ENCODE data around the gene INSR. TPM values are rescaled to one million over a fixed set of nuclear protein-coding genes. Genes with fewer than 3 reads are reported as not detected.

Gene INSR
- total RNA-seq, 2 donors from 2014 or later: 58.7 to 62.2 TPM

DNA sequence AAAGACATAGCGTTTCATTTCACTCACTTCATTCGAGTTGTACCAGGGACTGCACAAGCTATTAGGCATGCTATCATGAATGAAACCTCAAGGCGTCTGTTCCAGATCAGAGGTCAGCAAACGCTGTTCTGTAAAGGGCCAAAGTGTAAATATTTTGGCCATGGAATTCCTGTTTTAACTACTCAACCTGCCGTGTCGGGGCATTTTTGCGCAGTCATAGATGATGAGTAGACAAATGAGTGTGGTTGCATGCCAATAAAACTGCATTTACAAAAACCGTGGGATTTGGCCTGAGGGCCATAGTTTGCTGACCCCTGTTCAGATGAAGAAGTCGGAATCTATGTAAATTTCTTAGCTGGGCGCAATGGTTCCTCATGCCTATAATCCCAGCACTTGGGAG is 6.5 kb downstream of the INSR start:
- no peak for DNase-seq
- intact Hi-C loops (cut with DNase I): no loop called here
- TF ChIP-seq, protein P1, sequence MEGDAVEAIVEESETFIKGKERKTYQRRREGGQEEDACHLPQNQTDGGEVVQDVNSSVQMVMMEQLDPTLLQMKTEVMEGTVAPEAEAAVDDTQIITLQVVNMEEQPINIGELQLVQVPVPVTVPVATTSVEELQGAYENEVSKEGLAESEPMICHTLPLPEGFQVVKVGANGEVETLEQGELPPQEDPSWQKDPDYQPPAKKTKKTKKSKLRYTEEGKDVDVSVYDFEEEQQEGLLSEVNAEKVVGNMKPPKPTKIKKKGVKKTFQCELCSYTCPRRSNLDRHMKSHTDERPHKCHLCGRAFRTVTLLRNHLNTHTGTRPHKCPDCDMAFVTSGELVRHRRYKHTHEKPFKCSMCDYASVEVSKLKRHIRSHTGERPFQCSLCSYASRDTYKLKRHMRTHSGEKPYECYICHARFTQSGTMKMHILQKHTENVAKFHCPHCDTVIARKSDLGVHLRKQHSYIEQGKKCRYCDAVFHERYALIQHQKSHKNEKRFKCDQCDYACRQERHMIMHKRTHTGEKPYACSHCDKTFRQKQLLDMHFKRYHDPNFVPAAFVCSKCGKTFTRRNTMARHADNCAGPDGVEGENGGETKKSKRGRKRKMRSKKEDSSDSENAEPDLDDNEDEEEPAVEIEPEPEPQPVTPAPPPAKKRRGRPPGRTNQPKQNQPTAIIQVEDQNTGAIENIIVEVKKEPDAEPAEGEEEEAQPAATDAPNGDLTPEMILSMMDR (IDR thresholded peaks at IDR 0.05): no peak
- no peaks in the 10 kb centered on the region for H3K4me1 ChIP-seq
- no peaks in the 10 kb centered on the region for H3K36me3 ChIP-seq
- no peak overlapping the region for H3K27ac ChIP-seq
- no peaks in the 10 kb centered on the region for H3K27me3 ChIP-seq
- no peak overlapping the region for H3K9ac ChIP-seq (ENCODE audit: low read depth in 2 of 2, low read length in 2 of 2)
- H3K4me3 ChIP-seq: no peak overlapping the region
- H3K9me3 ChIP-seq: no peaks in the 10 kb centered on the region

DNA sequence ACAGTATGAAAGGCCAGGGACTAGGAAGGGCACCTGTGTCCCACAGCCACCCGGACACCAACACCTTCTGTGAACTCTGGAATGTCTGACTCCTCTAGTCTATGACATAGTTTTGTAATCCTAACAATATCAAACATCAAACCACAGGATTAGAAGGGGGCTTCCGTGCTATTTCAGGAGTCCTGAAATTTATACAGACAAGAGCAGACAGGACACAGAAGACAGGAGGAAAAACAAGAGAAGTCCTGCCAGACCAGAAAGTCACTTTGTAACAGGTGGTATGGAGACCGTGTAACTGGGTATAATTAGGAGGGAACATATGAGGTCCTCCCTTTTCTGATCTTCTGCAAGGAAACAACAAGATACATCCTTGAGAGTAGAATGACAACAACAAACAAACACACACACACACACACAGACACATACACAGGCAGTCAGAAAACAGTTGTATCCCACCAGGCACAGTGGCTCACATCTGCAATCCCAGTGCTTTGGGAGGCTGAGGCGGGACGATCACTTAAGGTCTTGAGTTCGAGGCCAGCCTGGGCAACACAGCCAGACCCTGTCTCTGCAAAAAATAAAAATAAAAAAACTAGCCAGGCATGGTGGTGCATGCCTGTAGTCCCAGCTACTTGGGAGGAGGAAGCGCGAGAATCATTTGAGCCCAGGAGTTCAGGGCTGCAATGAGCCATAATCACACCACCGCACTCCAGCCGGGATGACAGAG is 13.1 kb downstream of the INSR start:
- no peak overlapping the region for H3K4me3 ChIP-seq
- H3K27ac ChIP-seq: no peak overlapping the region
- no peaks in the 10 kb centered on the region for H3K36me3 ChIP-seq
- no peak for DNase-seq
- H3K4me1 ChIP-seq: no peaks in the 10 kb centered on the region
- no peaks in the 10 kb centered on the region for H3K9me3 ChIP-seq
- no peaks in the 10 kb centered on the region for H3K27me3 ChIP-seq
- TF ChIP-seq, protein P1 (IDR thresholded peaks at IDR 0.05): no peak
- intact Hi-C loops (cut with DNase I): no loop called here
- H3K9ac ChIP-seq (ENCODE audit: low read depth in 2 of 2, low read length in 2 of 2): no peak overlapping the region

DNA sequence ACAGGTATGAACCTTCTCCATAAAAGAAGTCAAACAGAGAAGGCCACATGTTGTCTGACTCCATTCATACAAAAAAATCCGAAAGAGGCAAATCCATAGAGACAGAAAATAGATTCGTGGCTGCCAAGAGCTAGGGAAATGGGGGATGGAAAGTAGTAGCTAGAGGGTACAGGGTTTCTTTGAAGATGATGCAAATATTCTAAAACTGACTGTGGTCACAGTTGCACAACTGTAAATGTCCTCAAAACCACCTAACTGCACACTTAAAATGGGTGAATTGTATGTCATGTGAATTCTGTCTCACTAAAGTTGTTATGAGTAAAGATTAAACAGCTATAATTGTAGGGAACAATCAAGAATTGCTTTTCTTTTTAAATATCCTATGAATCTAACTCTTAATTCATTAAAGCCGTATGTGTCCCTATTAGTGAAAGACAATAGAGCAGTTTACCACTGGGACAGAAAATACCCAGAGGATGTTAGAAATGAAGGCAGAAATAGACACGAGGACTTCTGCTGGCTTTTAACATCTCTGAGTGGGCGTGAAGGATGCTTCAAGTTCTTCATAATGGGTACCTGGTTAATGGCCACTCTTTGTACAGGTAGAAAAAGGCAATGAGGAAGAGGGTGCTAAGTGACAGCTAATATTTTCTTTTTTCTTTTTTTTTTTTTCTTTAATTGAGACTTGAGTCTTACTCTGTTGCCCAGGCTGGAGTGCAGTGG is 21.2 kb downstream of the INSR start:
- intact Hi-C loops (cut with DNase I): no loop called here
- H3K27me3 ChIP-seq: no peaks in the 10 kb centered on the region
- no peak overlapping the region for H3K27ac ChIP-seq

DNA sequence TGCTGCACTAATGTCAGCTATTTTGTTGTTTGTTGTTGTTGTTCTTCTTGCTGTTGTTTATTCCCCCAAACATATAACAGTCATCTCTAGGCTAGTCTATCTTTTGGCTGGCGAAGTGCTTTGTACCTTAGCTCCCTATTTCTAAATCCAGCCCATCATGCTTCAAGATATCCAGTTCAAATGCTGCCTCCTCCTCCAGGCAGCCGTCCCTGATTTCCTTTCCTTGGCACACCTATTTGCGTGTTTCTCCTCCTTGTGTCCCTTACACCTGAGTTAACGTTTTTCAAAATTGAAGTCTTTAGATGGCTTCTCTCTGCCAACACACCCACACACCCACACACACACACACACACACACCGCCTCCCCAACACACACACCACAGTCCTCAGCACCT is 25.5 kb downstream of the INSR start:
- no peak overlapping the region for H3K9ac ChIP-seq (ENCODE audit: low read depth in 2 of 2, low read length in 2 of 2)
- H3K36me3 ChIP-seq: peaks cover 3% of the 10 kb centered on the region
- H3K27me3 ChIP-seq: no peaks in the 10 kb centered on the region
- DNase-seq: no peak
- H3K9me3 ChIP-seq: no peaks in the 10 kb centered on the region
- H3K4me1 ChIP-seq: peaks cover 7% of the 10 kb centered on the region
- no peak overlapping the region for H3K4me3 ChIP-seq
- intact Hi-C loops (cut with DNase I): no loop called here
- peak overlapping the region; percentile 41 for H3K27ac ChIP-seq
- TF ChIP-seq, protein P1 (IDR thresholded peaks at IDR 0.05): no peak

More for the DNA sequence above, 21.2 kb downstream of the INSR start:
- no peaks in the 10 kb centered on the region for H3K4me1 ChIP-seq
- no peaks in the 10 kb centered on the region for H3K36me3 ChIP-seq
- no peak overlapping the region for H3K9ac ChIP-seq (ENCODE audit: low read depth in 2 of 2, low read length in 2 of 2)
- no peak overlapping the region for H3K4me3 ChIP-seq
- DNase-seq: no peak
- H3K9me3 ChIP-seq: no peaks in the 10 kb centered on the region
- TF ChIP-seq, protein P1 (IDR thresholded peaks at IDR 0.05): no peak

- H3K4me1 ChIP-seq: peaks cover 7% of the 10 kb centered on the region
- TF ChIP-seq, protein P1 (IDR thresholded peaks at IDR 0.05): no peak
- peak; percentile 66 for DNase-seq
- H3K4me3 ChIP-seq: no peak overlapping the region
- peaks cover 3% of the 10 kb centered on the region for H3K36me3 ChIP-seq
- intact Hi-C loops (cut with DNase I): no loop called here
- no peaks in the 10 kb centered on the region for H3K27me3 ChIP-seq
- H3K27ac ChIP-seq: peak overlapping the region; percentile 41
- H3K9ac ChIP-seq (ENCODE audit: low read depth in 2 of 2, low read length in 2 of 2): peak overlapping the region in 1 of 2 donors; percentile 21
- no peaks in the 10 kb centered on the region for H3K9me3 ChIP-seq
Observed at GRCh38 chr19:7267792-7268704, 26.2 kb downstream of the INSR start.

Data from colonic mucosa (tissue), 4 donors.